Neural cell (in vitro differentiated cells): ENCODE data around the gene SLCO4A1. TPM values are rescaled to one million over a fixed set of nuclear protein-coding genes. Genes with fewer than 3 reads are reported as not detected.

Source experiments
- H2AFZ ChIP-seq: fragments of 200-600, 300-800 bp; sonication (generic), shearing (Covaris generic); 2 replicates; pipeline ENCODE4 v1.6.0; 2014; ENCODE audit warnings: low read depth, mild to moderate bottlenecking, antibody characterized with exemption, low read length, moderate library complexity
- H3F3A ChIP-seq: fragments of 200-600 bp; shearing (Covaris generic); 2 replicates; pipeline ENCODE4 v1.6.1; 2016; ENCODE audit warnings: mild to moderate bottlenecking, moderate library complexity, mixed read lengths, antibody characterized with exemption, low read length; ENCODE audit not compliant: insufficient read depth, poor library complexity, severe bottlenecking
- H3K27ac ChIP-seq: fragments of 200-600, 300-800 bp; sonication (generic), shearing (Covaris generic); 2 replicates; pipeline ENCODE4 v1.5.1; 2014; ENCODE audit warnings: mild to moderate bottlenecking, low read length, moderate library complexity
- H3K27me3 ChIP-seq: fragments of 300-800, 200-600 bp; sonication (generic), shearing (Covaris generic); 2 replicates; pipeline ENCODE4 v1.6.0; 2014; ENCODE audit warnings: mild to moderate bottlenecking, low read depth, low read length, moderate library complexity; ENCODE audit not compliant: insufficient read depth
- H3K36me3 ChIP-seq: fragments of 300-800, 200-600 bp; sonication (generic), shearing (Covaris generic); 2 replicates; pipeline ENCODE4 v1.5.1; 2014; ENCODE audit warnings: mild to moderate bottlenecking, antibody characterized with exemption, low read length, moderate library complexity; ENCODE audit not compliant: insufficient read depth
- H3K4me2 ChIP-seq: fragments of 300-800, 200-600 bp; sonication (generic), shearing (Covaris generic); 2 replicates; pipeline ENCODE4 v1.6.0; 2014; ENCODE audit warnings: mild to moderate bottlenecking, low read length
- H3K4me3 ChIP-seq: fragments of 300-800, 200-600 bp; sonication (generic), shearing (Covaris generic); 2 replicates; pipeline ENCODE4 v1.5.1; 2014; ENCODE audit warnings: mild to moderate bottlenecking, low read length, moderate library complexity
- H3K79me2 ChIP-seq: fragments of 200-600 bp; shearing (Covaris generic); replicated peaks from 2 replicates; pipeline ENCODE4 v1.6.0; 2014; ENCODE audit warnings: mild to moderate bottlenecking, low read length, moderate library complexity; ENCODE audit not compliant: insufficient read depth
- H3K9ac ChIP-seq: fragments of 300-800, 200-600 bp; sonication (generic), shearing (Covaris generic); 2 replicates; pipeline ENCODE4 v1.6.1; 2016; ENCODE audit warnings: mild to moderate bottlenecking, low read length, mixed read lengths
- H3K9me2 ChIP-seq: fragments of 200-600 bp; shearing (Covaris generic); 2 replicates; pipeline ENCODE4 v1.6.1; 2016; ENCODE audit warnings: mild to moderate bottlenecking, low read length, mixed read lengths; ENCODE audit not compliant: insufficient read depth
- H3K9me3 ChIP-seq: fragments of 200-600, 300-800 bp; sonication (generic), shearing (Covaris generic); 2 replicates; pipeline ENCODE4 v1.6.1; 2016; ENCODE audit warnings: mild to moderate bottlenecking, mixed run types, low read length, moderate library complexity, mixed read lengths
- H4K20me1 ChIP-seq: fragments of 200-600 bp; shearing (Covaris generic); 2 replicates; pipeline ENCODE4 v1.6.1; 2016; ENCODE audit warnings: mild to moderate bottlenecking, mixed run types; ENCODE audit not compliant: insufficient read depth
- CTCF ChIP-seq: fragments of 450-650 bp; IDR thresholded peaks from 2 replicates; pipeline ENCODE4 v1.5.1; 2014; ENCODE audit warnings: antibody characterized with exemption, mild to moderate bottlenecking, moderate library complexity; ENCODE audit not compliant: poor library complexity, severe bottlenecking
- EP300 ChIP-seq: fragments of 450-650 bp; conservative IDR thresholded peaks from 2 replicates; pipeline ENCODE4 v1.6.1; 2014; ENCODE audit warnings: antibody characterized with exemption, mild to moderate bottlenecking, moderate library complexity; ENCODE audit not compliant: poor library complexity, severe bottlenecking
- EZH2 ChIP-seq: fragments of 200-600, 300-800 bp; shearing (Covaris generic), sonication (generic); IDR thresholded peaks from 2 replicates; pipeline ENCODE4 v1.6.1; 2014; ENCODE audit warnings: antibody characterized with exemption, low read length, borderline replicate concordance, mild to moderate bottlenecking; ENCODE audit not compliant: insufficient read depth, poor library complexity, severe bottlenecking
- MXI1 ChIP-seq: fragments of 450-650 bp; conservative IDR thresholded peaks from 2 replicates; pipeline ENCODE4 v1.6.1; 2014; ENCODE audit warnings: antibody characterized with exemption, mild to moderate bottlenecking; ENCODE audit not compliant: poor library complexity, severe bottlenecking
- POLR2AphosphoS5 ChIP-seq: IDR thresholded peaks from 2 replicates; pipeline ENCODE4 v1.6.1; 2012
- RAD21 ChIP-seq: fragments of 450-650 bp; conservative IDR thresholded peaks from 2 replicates; pipeline ENCODE4 v1.6.1; 2014; ENCODE audit warnings: antibody characterized with exemption, mild to moderate bottlenecking, moderate library complexity
- REST ChIP-seq: IDR thresholded peaks from 2 replicates; pipeline ENCODE4 v1.6.1; 2012; ENCODE audit warnings: borderline replicate concordance
- SMC3 ChIP-seq: fragments of 450-650 bp; conservative IDR thresholded peaks from 2 replicates; pipeline ENCODE4 v1.6.1; 2014; ENCODE audit warnings: antibody characterized with exemption, mild to moderate bottlenecking, moderate library complexity; ENCODE audit not compliant: poor library complexity
- TAF1 ChIP-seq: IDR thresholded peaks from 2 replicates; pipeline ENCODE4 v1.6.1; 2012; ENCODE audit warnings: low read depth
- polyA plus RNA-seq: library from polyadenylated mRNA; depleted of rRNA; stranded (reverse); fragments of >200 nt; gene quantifications from 2 replicates; pipeline ENCODE4 v1.2.3, GENCODE V29; 2014

SLCO4A1 gene
- polyA plus RNA-seq, 1 donor from 2014 or later: 3.5 TPM

- H3F3A ChIP-seq: no peaks in the 10 kb centered on the region
- no peaks in the 10 kb centered on the region for H3K79me2 ChIP-seq
- no peak overlapping the region for H3K4me3 ChIP-seq
- H3K9ac ChIP-seq: no peak overlapping the region
- H3K9me2 ChIP-seq: no peaks in the 10 kb centered on the region
- TF ChIP-seq EP300: no peak
- TF ChIP-seq CTCF: no peak
- TF ChIP-seq SMC3: no peak
- no peak for TF ChIP-seq TAF1
- TF ChIP-seq RAD21: no peak
- no peak for TF ChIP-seq REST
- no peak overlapping the region for H2AFZ ChIP-seq
- H3K4me2 ChIP-seq: no peak overlapping the region
- no peaks in the 10 kb centered on the region for H4K20me1 ChIP-seq
- peaks cover 11% of the 10 kb centered on the region for H3K27me3 ChIP-seq
- H3K9me3 ChIP-seq: no peaks in the 10 kb centered on the region
- H3K36me3 ChIP-seq: no peaks in the 10 kb centered on the region
- H3K27ac ChIP-seq: no peak overlapping the region
These were observed 61.5 kb downstream of the SLCO4A1 start for GRCh38 chr20:62703853-62704228.

- no peak overlapping the region for H3K9ac ChIP-seq
- H3F3A ChIP-seq: no peaks in the 10 kb centered on the region
- no peaks in the 10 kb centered on the region for H4K20me1 ChIP-seq
- no peak overlapping the region for H3K4me3 ChIP-seq
- H3K36me3 ChIP-seq: no peaks in the 10 kb centered on the region
- no peak overlapping the region for H3K4me2 ChIP-seq
- H3K27ac ChIP-seq: no peak overlapping the region
- peaks cover 17% of the 10 kb centered on the region for H3K27me3 ChIP-seq
- TF ChIP-seq CTCF (no peak), POLR2AphosphoS5 (no peak), REST (no peak), RAD21 (no peak), SMC3 (no peak), TAF1 (no peak), MXI1 (no peak), EP300 (no peak), EZH2 (no peak)
- H2AFZ ChIP-seq: no peak overlapping the region
- no peaks in the 10 kb centered on the region for H3K9me3 ChIP-seq
- no peaks in the 10 kb centered on the region for H3K9me2 ChIP-seq
- H3K79me2 ChIP-seq: no peaks in the 10 kb centered on the region
These were observed 62.1 kb downstream of the SLCO4A1 start for GRCh38 chr20:62704341-62704948.
